ENCODE measurements around the gene KCNH2.

- TF ChIP-seq, protein P1, sequence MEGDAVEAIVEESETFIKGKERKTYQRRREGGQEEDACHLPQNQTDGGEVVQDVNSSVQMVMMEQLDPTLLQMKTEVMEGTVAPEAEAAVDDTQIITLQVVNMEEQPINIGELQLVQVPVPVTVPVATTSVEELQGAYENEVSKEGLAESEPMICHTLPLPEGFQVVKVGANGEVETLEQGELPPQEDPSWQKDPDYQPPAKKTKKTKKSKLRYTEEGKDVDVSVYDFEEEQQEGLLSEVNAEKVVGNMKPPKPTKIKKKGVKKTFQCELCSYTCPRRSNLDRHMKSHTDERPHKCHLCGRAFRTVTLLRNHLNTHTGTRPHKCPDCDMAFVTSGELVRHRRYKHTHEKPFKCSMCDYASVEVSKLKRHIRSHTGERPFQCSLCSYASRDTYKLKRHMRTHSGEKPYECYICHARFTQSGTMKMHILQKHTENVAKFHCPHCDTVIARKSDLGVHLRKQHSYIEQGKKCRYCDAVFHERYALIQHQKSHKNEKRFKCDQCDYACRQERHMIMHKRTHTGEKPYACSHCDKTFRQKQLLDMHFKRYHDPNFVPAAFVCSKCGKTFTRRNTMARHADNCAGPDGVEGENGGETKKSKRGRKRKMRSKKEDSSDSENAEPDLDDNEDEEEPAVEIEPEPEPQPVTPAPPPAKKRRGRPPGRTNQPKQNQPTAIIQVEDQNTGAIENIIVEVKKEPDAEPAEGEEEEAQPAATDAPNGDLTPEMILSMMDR (IDR thresholded peaks at IDR 0.05): no peak
- TF ChIP-seq EP300 (IDR thresholded peaks at IDR 0.05) (no peak), POLR2A (IDR thresholded peaks at IDR 0.05) (no peak), POLR2AphosphoS5 (IDR thresholded peaks at IDR 0.05) (no peak)
These were observed 20.9 kb upstream of the KCNH2 start for GRCh38 chr7:150999001-150999400.

Measured in stomach (tissue), 4 donors.